ENCODE data around the gene SLC12A7.

SLC12A7 gene

DNA sequence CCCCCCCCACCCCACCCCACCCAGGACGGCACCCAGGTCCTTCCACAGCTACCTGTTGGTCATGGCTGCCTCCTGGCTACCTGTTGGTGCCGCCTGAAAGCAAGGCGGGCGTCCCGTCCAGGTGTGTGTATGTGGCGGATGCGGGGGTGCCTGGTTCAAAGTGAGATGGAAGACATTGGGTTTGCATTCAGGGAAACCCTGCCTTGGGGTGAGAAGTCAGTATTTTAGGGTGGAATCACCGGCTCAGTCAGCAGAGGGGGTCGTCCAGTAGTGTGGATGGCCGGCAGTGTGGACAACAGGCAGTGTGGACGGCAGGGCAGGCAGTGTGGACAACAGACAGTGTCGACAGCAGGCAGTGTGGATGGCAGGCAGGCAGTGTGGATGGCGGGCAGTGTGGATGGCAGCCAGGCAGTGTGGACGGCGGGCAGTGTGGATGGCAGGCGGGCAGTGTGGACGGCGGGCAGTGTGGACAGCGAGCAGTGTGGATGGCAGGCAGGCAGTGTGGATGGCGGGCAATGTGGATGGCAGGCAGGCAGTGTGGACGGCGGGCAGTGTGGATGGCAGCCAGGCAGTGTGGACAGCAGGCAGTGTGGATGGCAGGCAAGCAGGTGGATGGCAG is 75.2 kb downstream of the SLC12A7 start:
- DNase-seq (ENCODE audit: low read depth): no peak
- no peak for TF ChIP-seq CTCF (IDR thresholded peaks at IDR 0.05; ENCODE audit: insufficient read depth, low read depth, low read length, missing control alignments)
- H3K4me3 ChIP-seq (ENCODE audit: low read length): no peak overlapping the region

DNA sequence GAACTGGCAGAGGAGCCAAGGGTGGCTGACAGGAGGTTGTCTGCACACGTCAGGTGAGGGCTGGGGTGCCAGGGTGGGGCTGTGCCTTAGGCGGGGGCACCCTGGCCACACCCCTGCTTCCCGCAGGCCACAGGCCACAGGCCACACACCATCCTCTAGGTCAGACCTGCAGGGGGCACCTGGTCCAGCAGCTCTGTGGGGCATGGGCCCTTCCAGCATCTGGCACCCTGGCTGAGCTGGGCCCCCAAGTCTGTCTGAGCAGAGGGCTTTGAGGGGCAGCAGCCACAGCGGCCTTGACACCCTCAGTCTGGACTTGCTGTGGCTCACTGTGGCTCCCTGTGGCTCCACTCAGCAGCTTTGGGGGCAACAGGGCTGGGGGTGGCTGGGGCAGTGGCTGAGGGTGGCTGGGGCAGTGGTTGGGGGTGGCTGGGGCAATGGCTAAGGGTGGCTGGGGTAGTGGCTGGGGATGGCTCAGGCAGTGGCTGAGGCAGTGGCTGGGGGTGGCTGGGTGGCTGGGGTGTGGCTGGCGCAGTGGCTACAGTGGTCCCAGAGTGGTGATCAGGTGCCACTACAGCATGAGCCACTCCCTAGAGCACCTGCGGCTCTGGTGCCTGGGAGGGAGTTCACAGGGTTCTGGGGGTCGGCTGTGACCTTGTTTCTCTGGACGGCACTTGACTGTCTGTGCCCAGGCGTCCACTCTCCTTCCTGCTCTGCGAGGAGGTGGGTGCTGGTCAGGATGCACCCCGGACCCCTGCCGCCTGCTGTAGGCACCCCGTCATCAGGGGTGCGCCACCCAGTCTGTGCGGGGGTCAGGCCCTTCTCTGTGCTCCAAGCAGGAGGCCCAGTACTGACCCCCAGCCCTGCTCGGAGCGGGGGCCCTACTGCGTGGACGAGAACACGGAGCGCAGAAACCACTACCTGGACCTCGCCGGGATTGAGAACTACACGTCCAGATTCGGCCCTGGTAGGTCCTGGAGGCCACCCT is 76.2 kb downstream of the SLC12A7 start:
- H3K4me3 ChIP-seq (ENCODE audit: low read length): no peak overlapping the region
- TF ChIP-seq CTCF (IDR thresholded peaks at IDR 0.05; ENCODE audit: insufficient read depth, low read depth, low read length, missing control alignments): no peak
- DNase-seq (ENCODE audit: low read depth): no peak

GRCh38 chr5:1034986-1035385 is 76.9 kb downstream of the SLC12A7 start:
- no peak for TF ChIP-seq CTCF (IDR thresholded peaks at IDR 0.05; ENCODE audit: insufficient read depth, low read depth, low read length, missing control alignments)
- no peak for DNase-seq (ENCODE audit: low read depth)
- H3K4me3 ChIP-seq (ENCODE audit: low read length): no peak overlapping the region

GRCh38 chr5:1034421-1034905 is 77.4 kb downstream of the SLC12A7 start:
- no peak for DNase-seq (ENCODE audit: low read depth)
- no peak for TF ChIP-seq CTCF (IDR thresholded peaks at IDR 0.05; ENCODE audit: insufficient read depth, low read depth, low read length, missing control alignments)
- H3K4me3 ChIP-seq (ENCODE audit: low read length): no peak overlapping the region

- DNase-seq (ENCODE audit: low read depth): no peak
- H3K4me3 ChIP-seq (ENCODE audit: low read length): no peak overlapping the region
- no peak for TF ChIP-seq CTCF (IDR thresholded peaks at IDR 0.05; ENCODE audit: insufficient read depth, low read depth, low read length, missing control alignments)
Observed at GRCh38 chr5:1033606-1034420, 78.0 kb downstream of the SLC12A7 start.

DNA sequence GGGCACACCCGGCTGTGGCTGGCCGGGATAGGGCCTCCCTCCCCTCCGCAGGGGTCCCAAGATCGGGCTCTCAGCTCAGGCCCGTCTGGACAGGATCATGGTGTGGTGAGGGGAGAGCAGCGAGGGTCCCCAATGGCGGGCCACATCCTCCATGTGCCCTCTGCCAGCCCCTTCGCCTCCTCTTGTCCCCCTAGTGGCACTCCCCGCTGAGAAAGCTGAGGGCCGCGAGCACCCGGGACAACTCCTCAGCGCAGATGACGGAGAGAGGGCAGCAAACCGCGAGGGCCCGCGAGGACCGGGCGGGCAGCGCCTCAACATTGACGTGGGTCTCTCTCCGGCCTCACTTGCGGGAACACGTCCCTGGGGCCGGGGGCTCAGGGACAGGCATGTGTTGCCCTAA is 78.7 kb downstream of the SLC12A7 start:
- DNase-seq (ENCODE audit: low read depth): no peak
- H3K4me3 ChIP-seq (ENCODE audit: low read length): no peak overlapping the region
- no peak for TF ChIP-seq CTCF (IDR thresholded peaks at IDR 0.05; ENCODE audit: insufficient read depth, low read depth, low read length, missing control alignments)
